AG04449 (cell line): ENCODE data around the gene AQP12A.
"Not testable (repeated sequence)": the region's sequence is repeated elsewhere in the genome, so short reads cannot be mapped to it uniquely, and the experiment has no call there.

Experiments used
- CTCF ChIA-PET: fragments of 350-600 bp; formaldehyde crosslinking; extraction: SDS; loops from one replicate; lab custom pipeline; 2021; ENCODE audit warnings: antibody characterized with exemption; lab: Yijun Ruan, JAX
- POLR2A ChIA-PET: fragments of 400-600, 350-600 bp; formaldehyde crosslinking; extraction: SDS; loops from one replicate; lab custom pipeline; 2020; ENCODE audit warnings: antibody characterized with exemption, inconsistent platforms; lab: Yijun Ruan, JAX
- DNase-seq: peaks from one replicate; pipeline ENCODE4 v3.0.0-alpha.2; 2010; ENCODE audit warnings: low read depth, low spot score
- H3K4me3 ChIP-seq: 2 replicates; pipeline ENCODE4 v1.5.1; 2011; ENCODE audit warnings: low read depth, mild to moderate bottlenecking, control low read depth, low read length
- CTCF ChIP-seq: IDR thresholded peaks from one replicate; pipeline ENCODE4 v1.5.1; 2011; ENCODE audit warnings: mild to moderate bottlenecking, moderate library complexity, low read length, control low read depth, inconsistent platforms; ENCODE audit not compliant: insufficient read depth; ENCODE audit errors: missing control alignments

Gene AQP12A

GRCh38 chr2:240692583-240693561, 1.2 kb downstream of the AQP12A start:
- H3K4me3 ChIP-seq, POLR2A ChIA-PET, CTCF ChIA-PET, DNase-seq: not testable (repeated sequence)

- CTCF ChIA-PET, DNase-seq, POLR2A ChIA-PET, H3K4me3 ChIP-seq: not testable (repeated sequence)
Measured at GRCh38 chr2:240694304-240694703, 2.6 kb downstream of the AQP12A start.

GRCh38 chr2:240695593-240695992, 3.9 kb downstream of the AQP12A start:
- DNase-seq, H3K4me3 ChIP-seq, CTCF ChIA-PET, POLR2A ChIA-PET: not testable (repeated sequence)

GRCh38 chr2:240696469-240696868, 4.8 kb downstream of the AQP12A start:
- H3K4me3 ChIP-seq, CTCF ChIA-PET, DNase-seq, POLR2A ChIA-PET: not testable (repeated sequence)

GRCh38 chr2:240698852-240699561, 7.3 kb downstream of the AQP12A start:
- H3K4me3 ChIP-seq, DNase-seq, POLR2A ChIA-PET: not testable (repeated sequence)
- CTCF ChIA-PET, result interaction anchor here (1.7 kb wide), 1 partner anchor 185 kb away, joined by 9 read pairs; no protein-coding TSS in a partner anchor

- DNase-seq, H3K4me3 ChIP-seq, POLR2A ChIA-PET: not testable (repeated sequence)
- CTCF ChIA-PET, result interaction anchor here (1.7 kb wide), 1 partner anchor 186 kb away, joined by 9 read pairs; no protein-coding TSS in a partner anchor
Measured at GRCh38 chr2:240699835-240700234, 8.2 kb downstream of the AQP12A start.

GRCh38 chr2:240700616-240701015, 8.9 kb downstream of the AQP12A start:
- POLR2A ChIA-PET, DNase-seq, H3K4me3 ChIP-seq: not testable (repeated sequence)
- CTCF ChIA-PET, result interaction anchor here (1.7 kb wide), 1 partner anchor 187 kb away, joined by 9 read pairs; no protein-coding TSS in a partner anchor

GRCh38 chr2:240701091-240701735, 9.5 kb downstream of the AQP12A start:
- no peak for TF ChIP-seq CTCF
- ChIA-PET POLR2A (no interaction called here), CTCF (no interaction called here)
- no peak for DNase-seq
- no peak overlapping the region for H3K4me3 ChIP-seq

- ChIA-PET POLR2A (no interaction called here), CTCF (no interaction called here)
- TF ChIP-seq CTCF, result no peak
- H3K4me3 ChIP-seq, result no peak overlapping the region
- DNase-seq, result no peak
Measured at GRCh38 chr2:240701736-240702639, 10.3 kb downstream of the AQP12A start.
